Effector memory CD8-positive, alpha-beta T cell (primary cell): ENCODE data around the gene VCX3B.
"Not testable (repeated sequence)": the region's sequence is repeated elsewhere in the genome, so short reads cannot be mapped to it uniquely, and the experiment has no call there.

ENCODE experiments used
- ATAC-seq: fragments of 150-1000 bp; cut with Tn5 transposase; replicated peaks from 2 replicates; pipeline ENCODE4 v1.10.0; 2021; ENCODE audit warnings: mild to moderate bottlenecking, moderate library complexity
- DNase-seq, 3 experiments: peaks; one replicate each; pipeline ENCODE4 v3.0.0; 2021
- H3K27ac Mint-ChIP-seq, 2 donors: one replicate each; pipeline ENCODE4 v1.8.0; 2022; ENCODE audit warnings: mild to moderate bottlenecking in 2 of 2, mixed read lengths in 2 of 2, moderate library complexity in 2 of 2
- H3K27me3 Mint-ChIP-seq, 2 donors: one replicate each; pipeline ENCODE4 v1.8.0; 2022; ENCODE audit warnings: mixed read lengths in 2 of 2
- H3K36me3 Mint-ChIP-seq: one replicate; pipeline ENCODE4 v1.8.0; 2022; ENCODE audit warnings: mild to moderate bottlenecking, moderate library complexity, mixed read lengths; ENCODE audit not compliant: insufficient read depth
- H3K4me1 Mint-ChIP-seq, 2 donors: one replicate each; pipeline ENCODE4 v1.8.0; 2022; ENCODE audit warnings: low read depth in 2 of 2, mixed read lengths in 2 of 2
- H3K4me3 Mint-ChIP-seq, 2 donors: one replicate each; pipeline ENCODE4 v1.8.0; 2022; ENCODE audit warnings: mild to moderate bottlenecking in 2 of 2, mixed read lengths in 2 of 2, moderate library complexity in 2 of 2
- H3K9me3 Mint-ChIP-seq, 2 donors: one replicate each; pipeline ENCODE4 v1.8.0; 2022; ENCODE audit warnings: mixed read lengths in 2 of 2
- total RNA-seq, 9 experiments: gene quantifications; one replicate each; lab custom pipeline; 2026; lab: John Stamatoyannopoulos, UW

Gene VCX3B
- 0 reads per million in 9 experiments for total RNA-seq

DNA sequence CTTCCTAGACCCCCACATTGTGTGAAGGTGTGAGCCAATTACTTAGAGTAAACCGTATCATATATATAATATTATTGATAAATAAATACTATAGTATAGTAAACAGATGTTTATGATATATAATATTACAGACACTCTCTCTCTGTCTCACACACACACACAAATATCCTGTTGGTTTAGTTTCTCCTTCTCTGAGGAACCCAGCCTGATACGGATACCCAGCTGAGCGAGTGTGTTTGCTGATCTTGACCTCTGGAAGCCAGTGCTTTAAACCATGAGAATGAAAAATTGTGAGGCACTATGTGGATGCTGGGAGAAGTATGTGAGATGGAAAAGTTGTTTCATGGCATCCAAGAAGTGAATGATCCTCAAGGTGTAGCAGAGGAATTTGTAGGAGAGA is at the start of gene VCX3B:
Gene VCX3B, plus strand, starts transcription at position 301 of the 400 bp plus-strand sequence. CDS start 621 bp downstream, outside the sequence.
- H3K9me3 Mint-ChIP-seq, H3K4me3 Mint-ChIP-seq, H3K4me1 Mint-ChIP-seq, H3K36me3 Mint-ChIP-seq, H3K27me3 Mint-ChIP-seq, DNase-seq, ATAC-seq, H3K27ac Mint-ChIP-seq: not testable (repeated sequence)

DNA sequence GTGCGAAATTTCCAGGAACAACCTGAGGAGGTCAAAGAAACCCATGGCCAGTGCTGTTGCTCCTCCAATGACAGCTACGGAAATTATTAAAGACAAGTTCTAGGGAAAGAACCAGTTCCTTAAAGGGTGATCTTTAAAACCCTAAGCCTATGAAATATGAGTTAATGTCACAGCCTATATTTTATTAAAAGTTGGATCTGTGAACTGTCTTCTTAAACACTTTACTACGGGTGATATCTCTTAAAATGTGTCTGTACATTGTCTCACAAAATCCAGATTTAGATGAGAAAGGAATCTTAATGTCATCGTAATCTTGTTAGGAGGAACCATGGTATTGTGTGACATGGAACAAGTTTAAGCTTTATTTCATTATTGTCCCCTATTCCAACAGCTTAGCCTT is 46.3 kb upstream of the VCX3B start:
- H3K4me3 Mint-ChIP-seq = no peak overlapping the region
- DNase-seq (no peak), ATAC-seq (no peak)
- H3K27me3 Mint-ChIP-seq = no peaks in the 10 kb centered on the region
- H3K27ac Mint-ChIP-seq = no peak overlapping the region
- H3K36me3 Mint-ChIP-seq = peaks cover 2% of the 10 kb centered on the region
- peaks cover 3 to 7% of the 10 kb centered on the region in 2 donors for H3K9me3 Mint-ChIP-seq
- H3K4me1 Mint-ChIP-seq = no peaks in the 10 kb centered on the region

DNA sequence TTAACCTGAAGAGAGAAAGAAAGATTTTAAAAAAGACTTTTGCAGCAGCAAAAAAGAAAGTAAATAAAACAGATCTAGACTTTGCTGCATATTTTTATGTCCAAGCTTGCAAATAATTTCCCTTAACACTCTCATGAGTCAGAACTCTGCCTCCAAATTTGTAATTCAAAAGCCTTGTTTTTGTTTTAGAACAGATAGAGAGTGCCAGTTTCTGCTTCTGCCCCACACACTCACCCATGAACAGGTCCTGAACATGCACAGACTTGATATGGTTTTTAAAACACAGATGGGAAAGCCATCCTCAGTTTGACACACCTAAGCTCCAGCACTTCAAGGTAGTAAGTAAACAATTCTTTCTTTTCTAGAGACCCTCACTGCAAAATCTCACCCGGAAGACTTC is 39.7 kb upstream of the VCX3B start:
- no peak for ATAC-seq
- DNase-seq = no peak
- Mint-ChIP-seq H3K4me1 (no peaks in the 10 kb centered on the region), H3K27ac (no peak overlapping the region), H3K36me3 (no peaks in the 10 kb centered on the region), H3K9me3 (peaks cover 0 to 4% of the 10 kb centered on the region in 2 donors), H3K27me3 (no peaks in the 10 kb centered on the region), H3K4me3 (no peak overlapping the region)

GRCh38 chrX:8429692-8430249 is 34.9 kb upstream of the VCX3B start:
- no peaks in the 10 kb centered on the region for H3K36me3 Mint-ChIP-seq
- DNase-seq (no peak), ATAC-seq (no peak)
- H3K4me1 Mint-ChIP-seq = no peaks in the 10 kb centered on the region
- H3K4me3 Mint-ChIP-seq = no peak overlapping the region
- H3K9me3 Mint-ChIP-seq = no peaks in the 10 kb centered on the region
- H3K27me3 Mint-ChIP-seq = no peaks in the 10 kb centered on the region
- no peak overlapping the region for H3K27ac Mint-ChIP-seq

- H3K27me3 Mint-ChIP-seq = no peaks in the 10 kb centered on the region
- no peak overlapping the region for H3K27ac Mint-ChIP-seq
- no peak overlapping the region for H3K4me3 Mint-ChIP-seq
- H3K9me3 Mint-ChIP-seq = no peaks in the 10 kb centered on the region
- no peak for ATAC-seq
- H3K4me1 Mint-ChIP-seq = no peaks in the 10 kb centered on the region
- H3K36me3 Mint-ChIP-seq = no peaks in the 10 kb centered on the region
- DNase-seq = no peak
These were observed 34.2 kb upstream of the VCX3B start for GRCh38 chrX:8430444-8430843.

GRCh38 chrX:8432396-8432795 is 32.2 kb upstream of the VCX3B start:
- Mint-ChIP-seq H3K36me3 (no peaks in the 10 kb centered on the region), H3K9me3 (peaks cover 0 to under 1% of the 10 kb centered on the region in 2 donors), H3K4me1 (no peaks in the 10 kb centered on the region), H3K27me3 (no peaks in the 10 kb centered on the region), H3K27ac (no peak overlapping the region), H3K4me3 (no peak overlapping the region)
- DNase-seq (no peak), ATAC-seq (no peak)

DNA sequence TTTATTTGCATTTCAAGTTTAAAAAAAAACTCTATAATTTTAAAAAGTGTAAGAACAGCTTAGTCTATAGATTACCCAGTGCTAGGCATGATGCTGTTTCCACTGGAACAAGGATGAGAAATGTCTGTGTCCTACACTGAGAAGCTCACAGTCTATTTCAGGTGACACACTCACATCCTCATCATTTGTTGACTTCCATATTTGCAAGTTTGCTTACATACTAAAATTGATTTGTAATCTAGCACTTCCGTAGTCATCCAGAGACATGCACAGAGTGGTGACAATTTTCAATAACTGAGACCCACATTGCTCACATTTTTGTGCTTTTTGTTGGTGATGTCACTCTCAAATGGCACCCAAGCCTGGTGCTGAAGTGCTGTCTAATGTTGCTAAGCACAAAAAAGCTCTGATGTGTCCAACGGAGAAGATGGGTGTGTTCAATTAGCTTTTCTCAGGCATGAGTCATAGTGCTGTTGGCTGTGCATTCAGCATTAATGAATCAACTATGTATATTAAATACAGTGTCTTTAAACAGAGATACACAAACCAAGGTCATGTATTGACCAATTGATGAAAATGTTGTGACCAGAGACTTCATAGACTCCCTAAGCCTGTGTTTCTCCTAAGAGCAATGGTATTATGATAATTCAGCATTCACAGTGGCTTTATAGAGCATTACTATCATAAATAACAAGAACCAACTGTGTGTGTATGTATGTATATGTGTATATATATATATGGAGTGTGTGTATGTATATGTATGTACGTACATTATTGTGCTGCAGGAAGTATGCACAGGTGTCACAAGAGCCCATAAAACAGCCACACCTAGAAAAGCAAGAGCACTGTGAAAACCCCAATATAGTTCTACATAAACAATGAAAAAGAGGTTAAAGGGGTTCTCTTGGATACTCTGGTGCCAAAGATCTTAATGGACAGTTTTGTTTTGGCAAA is 31.2 kb upstream of the VCX3B start:
- Mint-ChIP-seq H3K36me3 (no peaks in the 10 kb centered on the region), H3K4me3 (no peak overlapping the region), H3K27me3 (no peaks in the 10 kb centered on the region), H3K27ac (no peak overlapping the region), H3K9me3 (peaks cover 0 to 2% of the 10 kb centered on the region in 2 donors), H3K4me1 (no peaks in the 10 kb centered on the region)
- ATAC-seq (no peak), DNase-seq (no peak)

DNA sequence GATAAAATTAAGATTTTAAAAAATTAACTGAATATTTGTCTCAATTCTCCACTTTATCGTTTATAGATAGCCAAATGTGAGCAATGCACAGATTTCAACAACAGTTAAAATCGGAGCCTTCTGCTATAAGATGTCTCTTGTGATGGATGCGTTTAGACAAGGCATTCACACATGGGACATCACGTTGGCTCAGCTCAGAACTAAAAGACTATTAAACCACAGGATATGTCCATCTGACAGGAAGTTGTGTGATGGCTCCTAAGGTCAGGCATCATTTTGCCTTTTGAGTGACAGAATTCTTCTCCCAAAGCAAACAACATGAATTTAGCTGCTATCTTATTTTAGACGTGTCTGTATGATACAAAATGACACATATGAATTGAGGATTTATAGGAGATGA is 17.3 kb upstream of the VCX3B start:
- Mint-ChIP-seq H3K27ac (no peak overlapping the region), H3K36me3 (no peaks in the 10 kb centered on the region), H3K4me3 (no peak overlapping the region), H3K9me3 (peaks cover 3 to 9% of the 10 kb centered on the region in 2 donors), H3K27me3 (no peaks in the 10 kb centered on the region), H3K4me1 (no peaks in the 10 kb centered on the region)
- no peak for ATAC-seq
- no peak for DNase-seq

- not testable (repeated sequence) for H3K36me3 Mint-ChIP-seq, H3K27ac Mint-ChIP-seq, DNase-seq, H3K4me3 Mint-ChIP-seq, H3K9me3 Mint-ChIP-seq, H3K27me3 Mint-ChIP-seq, ATAC-seq, H3K4me1 Mint-ChIP-seq
These were observed 12.3 kb upstream of the VCX3B start for GRCh38 chrX:8452343-8452742.

- Mint-ChIP-seq H3K27ac (no peak overlapping the region), H3K4me3 (no peak overlapping the region), H3K9me3 (peaks cover 5 to 9% of the 10 kb centered on the region in 2 donors), H3K27me3 (no peaks in the 10 kb centered on the region), H3K36me3 (no peaks in the 10 kb centered on the region), H3K4me1 (no peaks in the 10 kb centered on the region)
- DNase-seq (no peak), ATAC-seq (no peak)
These were observed 11.0 kb upstream of the VCX3B start for GRCh38 chrX:8453611-8454010.

DNA sequence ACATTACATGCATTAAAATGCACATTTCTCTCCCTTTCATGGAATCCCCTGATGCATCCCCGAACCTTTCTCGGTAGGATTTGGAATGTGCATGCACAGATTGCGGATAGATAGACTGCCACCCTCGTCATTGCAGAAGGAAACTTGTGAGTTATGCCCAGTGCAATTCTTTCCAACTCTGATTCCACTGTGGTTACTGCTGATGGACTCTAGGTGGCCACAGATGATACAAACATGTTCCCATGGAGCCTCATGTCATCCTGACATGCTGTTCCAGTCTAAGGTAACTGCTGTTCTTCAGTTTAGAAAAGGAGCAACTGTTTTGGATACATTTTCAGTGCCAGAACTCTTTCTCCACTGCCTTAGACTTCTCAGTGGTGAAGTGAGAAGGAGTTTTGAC is 9.1 kb upstream of the VCX3B start:
- Mint-ChIP-seq H3K4me3 (no peak overlapping the region), H3K9me3 (peaks cover 5 to 9% of the 10 kb centered on the region in 2 donors), H3K27ac (no peak overlapping the region), H3K4me1 (no peaks in the 10 kb centered on the region), H3K36me3 (no peaks in the 10 kb centered on the region), H3K27me3 (no peaks in the 10 kb centered on the region)
- ATAC-seq (no peak), DNase-seq (no peak)

- ATAC-seq = no peak
- Mint-ChIP-seq H3K36me3 (no peaks in the 10 kb centered on the region), H3K27ac (no peak overlapping the region), H3K4me3 (no peak overlapping the region), H3K27me3 (no peaks in the 10 kb centered on the region), H3K9me3 (peaks cover 0 to 2% of the 10 kb centered on the region in 2 donors), H3K4me1 (no peaks in the 10 kb centered on the region)
- no peak for DNase-seq
These were observed 2.1 kb upstream of the VCX3B start for GRCh38 chrX:8462488-8462887.

DNA sequence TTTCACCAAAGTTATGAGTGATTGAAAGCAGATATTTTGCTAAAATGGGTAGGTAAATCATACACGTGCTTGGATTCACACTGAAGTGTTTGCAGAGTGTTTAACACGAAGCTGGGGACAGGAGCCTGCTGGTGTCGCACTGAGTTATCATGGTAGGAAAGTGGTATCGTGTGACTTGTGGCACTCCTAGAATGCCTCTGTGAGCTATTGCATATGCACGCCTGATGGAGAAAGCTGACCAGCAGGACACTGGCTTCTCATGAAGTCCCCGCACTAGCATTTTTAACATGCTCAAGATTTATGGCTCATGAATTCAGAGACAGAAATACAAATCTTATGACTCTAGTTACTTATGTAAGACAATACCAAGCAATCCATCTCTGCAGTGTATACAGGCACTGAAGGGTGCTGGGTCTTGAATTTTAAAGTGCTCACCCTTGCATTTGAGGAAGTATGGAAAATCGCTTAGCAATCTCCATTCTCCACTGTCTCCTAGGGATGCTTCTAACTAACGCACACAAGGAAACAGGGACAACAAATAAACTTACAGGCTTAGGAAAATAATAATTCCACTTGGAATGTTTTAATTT is 19.8 kb downstream of the VCX3B start:
- Mint-ChIP-seq H3K9me3 (peaks cover 0 to 2% of the 10 kb centered on the region in 2 donors), H3K27ac (no peak overlapping the region), H3K4me3 (no peak overlapping the region), H3K4me1 (no peaks in the 10 kb centered on the region), H3K36me3 (no peaks in the 10 kb centered on the region), H3K27me3 (no peaks in the 10 kb centered on the region)
- DNase-seq = no peak
- ATAC-seq = no peak

DNA sequence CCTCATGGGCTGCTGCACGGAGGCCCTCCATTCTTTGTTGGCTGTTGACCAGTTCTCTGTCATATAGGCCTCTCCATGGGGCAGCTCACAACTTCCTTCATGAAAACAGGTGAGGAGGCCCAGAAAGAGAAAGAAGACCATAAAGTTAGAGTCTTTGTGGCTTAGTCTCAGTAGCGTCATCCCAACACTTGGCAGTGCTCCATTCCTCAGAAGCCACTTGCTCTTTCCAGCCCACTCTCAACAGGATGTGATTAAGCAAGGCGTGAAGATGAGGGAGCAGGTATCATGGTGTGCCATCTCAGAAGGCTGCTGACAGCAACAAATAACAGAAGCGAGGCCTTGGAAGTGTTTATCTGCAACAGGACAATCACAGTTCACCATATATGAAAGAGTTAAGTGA is 30.4 kb downstream of the VCX3B start:
- DNase-seq, H3K36me3 Mint-ChIP-seq, H3K4me3 Mint-ChIP-seq, H3K9me3 Mint-ChIP-seq, H3K27me3 Mint-ChIP-seq, H3K4me1 Mint-ChIP-seq, ATAC-seq, H3K27ac Mint-ChIP-seq: not testable (repeated sequence)
